ENCODE measurements around the gene ZNF300. TPM values are rescaled to one million over a fixed set of nuclear protein-coding genes. Genes with fewer than 3 reads are reported as not detected.
"Not testable (repeated sequence)": the region's sequence is repeated elsewhere in the genome, so short reads cannot be mapped to it uniquely, and the experiment has no call there.

ZNF300 gene
- total RNA-seq, 1 donor from 2014 or later = 2.9 TPM

GRCh38 chr5:150895431-150896428 is 9.1 kb downstream of the ZNF300 start:
- Histone ChIP-seq H3K27me3 (no peaks in the 10 kb centered on the region), H3K4me1 (no peaks in the 10 kb centered on the region), H3K4me3 (peak overlapping the region in 1 of 2 donors; percentile 25), H3K9me3 (peaks cover 84 to 100% of the 10 kb centered on the region in 2 donors), H3K27ac (no peak overlapping the region), H3K36me3 (peaks cover 40 to 45% of the 10 kb centered on the region in 2 donors)
- intact Hi-C loops (cut with DNase I) = no loop called here
- no peak for TF ChIP-seq CTCF (IDR thresholded peaks at IDR 0.05)
- DNase-seq (ENCODE audit: low spot score in 2 of 2) = no peak

GRCh38 chr5:150879358-150879757 is 25.4 kb downstream of the ZNF300 start:
- no peaks in the 10 kb centered on the region for H3K4me1 ChIP-seq
- H3K9me3 ChIP-seq = peaks cover 6 to 44% of the 10 kb centered on the region in 2 donors
- DNase-seq (ENCODE audit: low spot score in 2 of 2) = no peak
- intact Hi-C loops (cut with DNase I) = no loop called here
- H3K27ac ChIP-seq = no peak overlapping the region
- no peak for TF ChIP-seq CTCF (IDR thresholded peaks at IDR 0.05)
- H3K27me3 ChIP-seq = no peaks in the 10 kb centered on the region
- no peak overlapping the region for H3K4me3 ChIP-seq
- no peaks in the 10 kb centered on the region for H3K36me3 ChIP-seq

GRCh38 chr5:150862070-150862469 is 42.7 kb downstream of the ZNF300 start:
- no peak for DNase-seq (ENCODE audit: low spot score in 2 of 2)
- H3K4me3 ChIP-seq = no peak overlapping the region
- TF ChIP-seq CTCF (IDR thresholded peaks at IDR 0.05) = no peak
- H3K4me1 ChIP-seq = no peaks in the 10 kb centered on the region
- H3K27me3 ChIP-seq = no peaks in the 10 kb centered on the region
- peaks cover 0 to 16% of the 10 kb centered on the region in 2 donors for H3K9me3 ChIP-seq
- H3K27ac ChIP-seq = no peak overlapping the region
- intact Hi-C loops (cut with DNase I) = no loop called here
- H3K36me3 ChIP-seq = no peaks in the 10 kb centered on the region

GRCh38 chr5:150860246-150860821 is 44.4 kb downstream of the ZNF300 start:
- H3K27me3 ChIP-seq = no peaks in the 10 kb centered on the region
- intact Hi-C loops (cut with DNase I) = no loop called here
- TF ChIP-seq CTCF (IDR thresholded peaks at IDR 0.05) = no peak
- H3K36me3 ChIP-seq = no peaks in the 10 kb centered on the region
- H3K9me3 ChIP-seq = peaks cover 0 to under 1% of the 10 kb centered on the region in 2 donors
- no peak overlapping the region for H3K27ac ChIP-seq
- no peaks in the 10 kb centered on the region for H3K4me1 ChIP-seq
- DNase-seq (ENCODE audit: low spot score in 2 of 2) = no peak
- H3K4me3 ChIP-seq = no peak overlapping the region

GRCh38 chr5:150856700-150857099 is 48.1 kb downstream of the ZNF300 start:
- DNase-seq (ENCODE audit: low spot score in 2 of 2); H3K27me3 ChIP-seq; H3K27ac ChIP-seq; H3K9me3 ChIP-seq; H3K4me1 ChIP-seq; intact Hi-C loops (cut with DNase I); H3K4me3 ChIP-seq; H3K36me3 ChIP-seq: not testable (repeated sequence)

GRCh38 chr5:150853561-150853960 is 51.2 kb downstream of the ZNF300 start:
- intact Hi-C loops (cut with DNase I) = no loop called here
- DNase-seq (ENCODE audit: low spot score in 2 of 2) = no peak
- H3K9me3 ChIP-seq = no peaks in the 10 kb centered on the region

More at GRCh38 chr5:150853561-150853960, 51.2 kb downstream of the ZNF300 start:
- TF ChIP-seq CTCF (IDR thresholded peaks at IDR 0.05) = no peak
- Histone ChIP-seq H3K27ac (no peak overlapping the region), H3K27me3 (no peaks in the 10 kb centered on the region), H3K4me3 (no peak overlapping the region), H3K36me3 (no peaks in the 10 kb centered on the region), H3K4me1 (no peaks in the 10 kb centered on the region)

Measured in ascending aorta (tissue), 2 donors.